Measurements from ENCODE around the gene PDGFRB. TPM values are rescaled to one million over a fixed set of nuclear protein-coding genes. Genes with fewer than 3 reads are reported as not detected.

PDGFRB gene
- total and polyA plus RNA-seq, 2 of the 8 experiments (the other 6 are each of a cell fraction or from before 2014, with no cell fraction given) = 4.2 to 13.7 TPM

DNA sequence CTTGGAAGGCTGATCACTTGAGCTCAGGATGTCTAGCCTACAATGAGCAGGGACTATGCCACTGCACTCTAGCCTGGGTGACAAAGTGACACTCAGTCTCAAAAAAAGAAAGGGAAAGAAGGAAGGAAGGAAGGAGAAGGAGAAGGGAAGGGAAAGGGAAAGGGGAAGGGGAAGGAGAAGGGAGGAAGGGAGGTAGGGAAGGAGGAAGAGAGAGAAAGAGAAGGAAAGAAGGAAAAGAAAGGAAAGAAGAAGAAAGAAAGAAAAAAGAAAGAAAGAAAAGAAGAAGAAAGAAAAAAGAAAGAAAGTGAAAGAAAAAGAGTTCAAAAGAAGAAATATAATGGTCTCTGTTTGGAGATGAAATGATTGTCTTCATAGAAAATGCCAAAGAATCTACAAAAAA lies 58.5 kb downstream of the PDGFRB start:
- no peaks in the 10 kb centered on the region for H3K27me3 ChIP-seq (replicated peaks in 1 of 4; ENCODE audit: control insufficient read depth in 3 of 4, extremely low read depth in 1 of 4, insufficient read depth in 3 of 4, low read length in 3 of 4)
- H3K27ac ChIP-seq (ENCODE audit: low read depth, low read length) = no peak overlapping the region
- H3K56ac ChIP-seq (replicated peaks; ENCODE audit: insufficient read length, low read depth, low read length) = no peak overlapping the region
- no peak overlapping the region for H4K5ac ChIP-seq (ENCODE audit: insufficient read length, low read depth, low read length)
- H3K4me2 ChIP-seq (ENCODE audit: insufficient read depth in 1 of 2, low read depth in 2 of 2, low read length in 2 of 2) = no peak overlapping the region
- no peak overlapping the region for H2BK15ac ChIP-seq (ENCODE audit: low read length)
- H3K18ac ChIP-seq (ENCODE audit: extremely low read depth, low read length) = no peak overlapping the region
- H3K23ac ChIP-seq (ENCODE audit: insufficient read length) = no peak overlapping the region
- H3K4ac ChIP-seq (replicated peaks; ENCODE audit: insufficient read length, low read depth, low read length) = no peak overlapping the region
- H3K4me1 ChIP-seq (replicated peaks in 1 of 4; ENCODE audit: control insufficient read depth in 3 of 4, insufficient read depth in 4 of 4, low read length in 3 of 4) = no peaks in the 10 kb centered on the region
- no peak overlapping the region for H3K14ac ChIP-seq (ENCODE audit: insufficient read length)
- H2AK5ac ChIP-seq (ENCODE audit: low read depth, low read length) = no peak overlapping the region
- FAIRE-seq (no peak), DNase-seq (ENCODE audit: low read depth in 1 of 2, low spot score in 2 of 2) (no peak)
- no peak overlapping the region for H2BK120ac ChIP-seq (replicated peaks; ENCODE audit: low read depth, low read length)
- H4K20me1 ChIP-seq (replicated peaks in 1 of 2; ENCODE audit: control insufficient read depth in 1 of 2, insufficient read depth in 2 of 2, low read length in 2 of 2) = no peaks in the 10 kb centered on the region
- no peak overlapping the region for H2BK12ac ChIP-seq (ENCODE audit: low read depth, low read length)
- H2BK20ac ChIP-seq (ENCODE audit: low read length) = no peak overlapping the region
- no peak overlapping the region for H2BK5ac ChIP-seq (ENCODE audit: low read depth, low read length)
- H3K79me2 ChIP-seq (ENCODE audit: control insufficient read depth in 1 of 2, insufficient read depth in 2 of 2, low read length in 2 of 2) = no peaks in the 10 kb centered on the region
- H3K36me3 ChIP-seq (ENCODE audit: control insufficient read depth in 2 of 4, insufficient read depth in 4 of 4, low read length in 3 of 4) = no peaks in the 10 kb centered on the region
- H2AFZ ChIP-seq (ENCODE audit: low read length) = no peak overlapping the region
- no peaks in the 10 kb centered on the region for H3K79me1 ChIP-seq (ENCODE audit: low read depth, low read length)
- CTCF ChIA-PET (ENCODE audit: partially characterized antibody) = interaction anchor here (1.7 kb wide), 1 partner anchor 18 kb away, joined by 5 read pairs; no protein-coding TSS in a partner anchor
- no peak overlapping the region for H4K91ac ChIP-seq (replicated peaks; ENCODE audit: insufficient read length, low read length)
- POLR2A ChIA-PET (ENCODE audit: partially characterized antibody) = no interaction called here
- H4K8ac ChIP-seq (ENCODE audit: extremely low read depth, insufficient read depth, low read length) = no peak overlapping the region
- H3K9me3 ChIP-seq (ENCODE audit: insufficient read depth in 2 of 2, low read depth in 1 of 2, low read length in 1 of 2) = no peaks in the 10 kb centered on the region
- H3K4me3 ChIP-seq (ENCODE audit: extremely low read depth in 1 of 4, insufficient read depth in 2 of 4, low read depth in 3 of 4, low read length in 4 of 4) = no peak overlapping the region
- H3K23me2 ChIP-seq (ENCODE audit: low read depth, low read length) = no peaks in the 10 kb centered on the region
- H3K9ac ChIP-seq (replicated peaks in 1 of 4; ENCODE audit: extremely low read depth in 1 of 4, low read depth in 3 of 4, low read length in 3 of 4) = no peak overlapping the region
- TF ChIP-seq PHF8 (conservative IDR thresholded peaks at IDR 0.05; ENCODE audit: low read depth, low read length) = no peak
- TF ChIP-seq KDM1A (IDR thresholded peaks at IDR 0.05; ENCODE audit: borderline replicate concordance, low read length) = no peak
- no peak for TF ChIP-seq POLR2A (IDR thresholded peaks at IDR 0.05; ENCODE audit: control extremely low read depth in 1 of 2, low read depth in 2 of 2, low read length in 2 of 2)
- no peak for TF ChIP-seq TCF12 (IDR thresholded peaks at IDR 0.05; ENCODE audit: low read depth, low read length)
- no peak for TF ChIP-seq CREB1 (IDR thresholded peaks at IDR 0.05)
- TF ChIP-seq RXRA (IDR thresholded peaks at IDR 0.05; ENCODE audit: insufficient read depth, low read depth, low read length) = no peak
- TF ChIP-seq FOSL1 (IDR thresholded peaks at IDR 0.05; ENCODE audit: insufficient read depth, low read depth, low read length) = no peak
- TF ChIP-seq CHD2 (IDR thresholded peaks at IDR 0.05; ENCODE audit: low read length) = no peak
- TF ChIP-seq HDAC2 (IDR thresholded peaks at IDR 0.05; ENCODE audit: borderline replicate concordance in 1 of 2, low read depth in 2 of 2, low read length in 2 of 2) = no peak
- no peak for TF ChIP-seq ATF3 (IDR thresholded peaks at IDR 0.05; ENCODE audit: insufficient read depth, low read depth, low read length)
- TF ChIP-seq RFX5 (IDR thresholded peaks at IDR 0.05; ENCODE audit: borderline replicate concordance, low read depth, low read length) = no peak

All from H1 (cell line).